Activated CD8-positive, alpha-beta memory T cell treated with anti-CD3 and anti-CD28 coated beads for 4 hours (primary cell): ENCODE data around the gene CDC45.
"Not testable (repeated sequence)": the region's sequence is repeated elsewhere in the genome, so short reads cannot be mapped to it uniquely, and the experiment has no call there.

ENCODE experiments used
- DNase-seq, 2 donors: peaks; one replicate each; pipeline ENCODE4 v3.0.0-alpha.2; 2020; ENCODE audit warnings: low read depth in 2 of 2

The CDC45 gene

DNA sequence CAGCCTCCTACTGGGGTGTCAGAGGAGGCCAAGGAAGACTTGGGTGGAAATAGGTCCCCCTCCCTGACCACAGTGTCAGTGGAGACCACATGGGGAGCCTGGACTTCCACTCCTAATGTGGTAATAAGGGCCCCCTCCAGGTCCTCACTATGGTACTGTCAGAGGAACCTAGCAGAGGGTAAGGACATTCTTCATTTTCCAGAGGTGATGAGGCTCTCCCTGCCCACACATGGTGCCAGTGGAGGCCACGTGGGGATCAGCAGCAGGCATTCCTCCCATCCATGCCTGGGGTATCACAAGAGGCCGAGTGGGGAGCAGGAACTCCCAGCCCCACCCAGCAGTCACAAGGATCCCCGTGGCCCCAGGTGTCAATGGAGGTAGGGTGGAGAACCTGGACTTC lies 51.0 kb downstream of the CDC45 start:
- DNase-seq: no peak

DNA sequence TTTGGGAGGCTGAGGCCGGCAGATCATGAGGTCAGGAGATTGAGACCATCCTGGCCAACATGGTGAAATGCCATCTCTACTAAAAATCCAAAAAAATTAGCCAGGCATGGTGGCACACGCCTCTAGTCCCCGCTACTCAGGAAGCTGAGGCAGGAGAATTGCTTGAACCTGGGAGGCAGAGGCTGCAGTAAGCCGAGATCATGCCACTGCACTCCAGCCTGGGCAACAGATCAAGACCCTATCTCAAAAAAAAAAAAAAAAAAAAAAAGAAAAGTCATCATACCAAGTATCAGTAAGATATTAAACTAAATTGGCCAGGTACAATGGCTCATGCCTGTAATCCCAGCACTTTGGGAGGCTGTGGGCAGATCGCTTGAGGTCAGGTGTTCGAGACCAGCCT lies 51.6 kb downstream of the CDC45 start:
- DNase-seq: not testable (repeated sequence)

DNA sequence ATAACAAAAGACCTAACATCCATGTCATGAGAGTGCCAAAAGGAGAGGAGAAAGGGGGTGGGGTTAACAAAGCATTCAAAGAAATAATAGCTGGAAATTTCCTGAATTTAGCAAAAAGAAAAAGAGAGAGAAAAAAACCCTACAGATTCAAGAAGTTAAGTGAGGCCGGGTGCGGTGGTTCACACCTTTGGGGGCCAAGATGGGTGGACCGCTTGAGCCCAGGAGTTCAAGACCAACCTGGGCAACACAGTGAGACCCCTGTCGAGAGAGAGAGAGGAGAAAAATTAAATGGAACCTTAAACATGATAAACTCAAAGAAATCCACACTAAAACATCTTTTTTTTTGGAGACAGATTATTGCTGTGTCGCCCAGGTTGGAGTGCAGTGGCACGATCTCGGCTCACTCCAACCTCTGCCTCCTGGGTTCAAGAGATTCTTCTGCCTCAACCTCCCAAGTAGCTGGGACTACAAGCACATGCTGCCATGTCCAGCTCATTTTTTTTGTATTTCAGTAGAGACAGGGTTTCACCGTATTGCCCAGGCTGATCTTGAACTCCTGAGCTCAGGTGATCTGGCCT lies 53.4 kb downstream of the CDC45 start:
- no peak for DNase-seq

DNA sequence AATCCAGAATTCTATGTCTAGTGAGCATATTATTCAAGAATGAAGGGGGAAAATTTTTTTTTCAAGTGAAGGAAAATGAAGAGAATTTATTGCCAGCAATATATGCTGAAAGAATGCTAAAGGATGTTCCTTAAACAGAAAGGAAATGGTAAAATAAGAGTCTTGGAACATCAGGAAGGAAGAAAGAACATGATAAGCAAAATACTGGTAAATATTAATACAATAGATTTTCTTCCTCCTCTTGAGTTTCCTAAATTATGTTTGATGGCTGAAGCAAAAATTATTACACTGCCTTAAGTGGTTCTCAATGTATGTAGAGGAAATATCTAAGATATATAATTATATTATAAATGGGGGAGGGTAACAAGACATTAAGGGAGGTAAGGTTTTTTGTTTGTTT lies 54.1 kb downstream of the CDC45 start:
- no peak for DNase-seq

DNA sequence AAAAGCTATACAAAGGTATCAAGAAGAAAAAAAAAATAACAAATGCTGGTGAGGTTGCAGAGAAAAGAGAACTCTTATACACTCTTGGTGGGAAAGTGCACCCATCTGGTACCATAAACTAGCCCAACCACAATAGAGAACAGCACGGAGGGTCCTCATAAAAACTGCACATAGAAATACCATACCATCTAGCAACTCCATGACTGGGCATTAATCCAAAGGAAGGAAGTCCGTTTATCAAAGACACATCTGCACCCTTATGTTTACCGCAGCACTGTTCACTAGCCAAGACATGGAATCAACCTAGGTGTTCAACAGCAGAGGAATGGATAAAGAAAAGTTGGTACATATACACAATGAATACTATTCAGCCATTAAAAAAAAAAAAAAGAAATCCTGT lies 55.3 kb downstream of the CDC45 start:
- no peak for DNase-seq

DNA sequence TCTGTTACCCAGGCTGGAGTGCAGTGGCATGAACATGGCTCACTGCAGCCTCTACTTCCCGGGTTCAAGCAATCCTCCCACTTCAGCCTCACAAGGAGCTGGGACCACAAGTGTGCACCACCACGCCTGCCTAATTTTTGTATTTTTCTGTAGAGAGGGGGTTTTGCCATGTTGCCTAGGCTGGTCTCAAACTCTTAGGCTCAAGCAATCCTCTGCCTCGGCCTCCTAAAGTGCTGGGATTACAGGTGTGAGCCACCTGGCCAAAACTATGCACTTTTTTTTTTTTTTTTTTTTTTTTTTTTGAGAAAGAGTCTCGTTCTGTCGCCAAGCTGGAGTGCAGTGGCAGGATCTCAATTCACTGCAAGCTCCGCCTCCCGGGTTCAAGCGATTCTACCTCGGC lies 56.8 kb downstream of the CDC45 start:
- no peak for DNase-seq

DNA sequence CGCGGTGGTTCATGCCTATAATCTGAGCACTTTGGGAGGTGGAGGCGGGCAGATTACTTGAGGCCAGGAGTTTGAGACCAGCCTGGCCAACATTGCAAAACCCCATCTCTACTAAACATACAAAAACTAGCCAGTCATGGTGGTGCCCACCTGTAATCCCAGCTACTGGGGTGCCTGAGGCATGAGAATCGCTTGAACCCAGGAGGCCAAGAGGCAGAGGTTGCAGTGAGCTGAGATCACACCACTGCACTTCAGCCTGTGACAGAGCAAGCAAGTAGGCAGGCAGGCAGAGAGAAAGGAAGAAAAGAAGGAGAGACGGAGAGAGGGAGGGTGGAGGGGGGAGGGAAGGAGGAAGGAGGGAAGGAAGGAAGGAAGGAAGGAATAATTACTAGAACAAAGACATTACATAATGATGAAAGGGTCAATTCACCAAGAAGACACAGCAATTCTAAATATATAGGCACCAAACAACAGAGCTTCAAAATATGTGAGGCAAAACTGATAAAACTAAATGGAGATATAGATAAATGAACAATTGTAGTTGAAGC lies 58.3 kb downstream of the CDC45 start:
- DNase-seq: no peak

DNA sequence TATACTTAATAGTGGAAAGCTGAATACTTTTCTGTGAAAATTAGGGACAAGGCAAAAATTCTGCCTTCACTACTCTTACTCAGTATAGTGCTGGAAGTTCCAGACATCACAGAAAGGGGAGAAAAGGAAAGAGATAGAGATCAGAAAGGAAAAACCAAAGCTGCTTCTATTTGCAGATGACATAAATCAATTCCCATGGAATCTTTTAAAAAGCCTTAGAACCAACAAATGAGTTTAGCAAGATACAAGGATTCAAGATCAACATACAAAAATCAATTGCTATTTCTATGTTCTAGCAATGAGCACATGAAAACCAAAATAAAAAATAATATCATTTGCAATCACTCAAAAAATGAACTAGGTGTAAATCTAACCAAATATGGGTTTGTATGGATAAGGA lies 60.7 kb downstream of the CDC45 start:
- DNase-seq: no peak

DNA sequence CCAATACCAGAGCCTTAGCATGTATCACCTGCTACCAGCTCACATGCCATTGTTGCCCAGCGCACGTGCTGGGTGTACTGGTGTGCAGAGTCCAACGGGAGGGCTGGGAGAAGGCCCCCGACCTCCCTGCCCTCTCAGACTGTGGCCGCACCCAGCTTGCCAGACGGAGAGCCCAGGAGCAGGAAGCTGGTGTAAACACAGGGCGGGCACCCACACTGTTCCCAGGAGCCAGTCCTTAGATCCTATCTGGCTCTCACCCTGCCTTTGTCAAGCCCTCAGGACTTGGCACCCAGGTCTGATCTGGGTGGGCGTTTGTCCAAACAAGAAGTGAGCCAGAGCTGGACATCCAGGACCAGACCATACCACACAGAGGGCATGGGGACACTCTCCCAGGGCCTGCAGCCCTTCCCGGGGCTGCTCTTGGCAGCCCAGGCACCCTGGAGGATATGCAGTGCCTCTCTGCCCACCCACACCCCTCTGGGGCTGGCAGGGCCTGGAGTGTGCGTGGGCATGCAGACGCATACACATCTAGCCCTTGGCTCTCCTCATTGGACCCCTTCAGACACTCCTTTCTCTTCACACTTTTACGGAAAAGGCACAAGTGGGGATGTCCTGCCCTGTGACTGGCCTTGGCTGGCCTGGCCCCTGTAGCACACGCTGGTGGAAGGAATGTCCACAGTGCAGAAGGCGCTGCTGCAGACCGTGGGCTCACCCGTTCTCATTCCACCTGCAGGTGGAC lies 64.4 kb downstream of the CDC45 start:
- DNase-seq: no peak

DNA sequence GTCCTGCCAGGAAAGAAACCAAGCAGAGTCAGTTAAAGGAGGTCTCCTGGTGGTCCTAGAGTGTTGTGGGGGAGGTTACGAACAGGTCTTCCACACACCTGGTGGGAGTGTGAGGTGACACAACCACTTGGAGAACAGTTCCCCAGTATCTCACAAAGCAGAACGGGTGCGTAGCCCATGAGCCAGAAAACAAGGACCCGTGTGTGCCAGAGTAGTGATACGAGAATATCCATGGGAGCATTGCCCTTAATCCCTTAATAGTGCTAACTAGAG lies 66.2 kb downstream of the CDC45 start:
- DNase-seq: no peak

DNA sequence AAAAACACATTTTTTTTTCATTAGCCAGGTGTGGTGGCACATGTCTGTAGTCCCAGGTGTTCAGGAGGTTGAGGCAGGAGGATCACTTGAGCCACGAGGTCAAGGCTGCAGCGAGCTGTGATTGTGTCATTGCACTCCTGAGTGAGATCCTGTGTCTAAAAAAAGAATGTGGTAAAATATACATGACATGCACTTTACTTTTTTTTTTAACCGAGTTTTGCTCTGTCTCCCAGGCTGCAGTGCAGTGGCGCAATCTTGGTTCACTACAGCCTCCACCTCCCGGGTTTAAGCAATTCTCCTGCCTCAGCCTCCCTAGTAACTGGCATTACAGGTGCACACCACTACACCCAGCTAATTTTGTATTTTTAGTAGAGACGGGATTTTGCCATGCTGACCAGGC lies 67.0 kb downstream of the CDC45 start:
- DNase-seq: no peak

DNA sequence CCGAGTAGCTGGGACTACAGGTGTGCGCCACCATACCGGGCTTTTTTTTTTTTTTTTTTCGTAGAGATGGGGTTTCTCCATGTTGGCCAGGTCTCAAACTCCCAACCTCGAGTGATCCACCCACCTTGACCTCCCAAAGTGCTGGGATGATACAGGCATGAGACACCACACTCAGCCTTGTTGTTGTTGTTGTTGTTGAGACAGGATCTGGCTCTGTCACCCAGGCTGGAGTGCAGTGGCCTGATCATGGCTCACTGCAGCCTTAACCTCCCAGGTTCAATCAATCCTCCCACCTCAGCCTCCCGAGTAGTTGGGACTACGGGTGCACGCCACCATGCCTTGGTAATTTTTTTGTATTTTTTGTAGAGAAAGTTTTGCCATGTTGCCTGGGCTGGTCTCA lies 67.9 kb downstream of the CDC45 start:
- no peak for DNase-seq

DNA sequence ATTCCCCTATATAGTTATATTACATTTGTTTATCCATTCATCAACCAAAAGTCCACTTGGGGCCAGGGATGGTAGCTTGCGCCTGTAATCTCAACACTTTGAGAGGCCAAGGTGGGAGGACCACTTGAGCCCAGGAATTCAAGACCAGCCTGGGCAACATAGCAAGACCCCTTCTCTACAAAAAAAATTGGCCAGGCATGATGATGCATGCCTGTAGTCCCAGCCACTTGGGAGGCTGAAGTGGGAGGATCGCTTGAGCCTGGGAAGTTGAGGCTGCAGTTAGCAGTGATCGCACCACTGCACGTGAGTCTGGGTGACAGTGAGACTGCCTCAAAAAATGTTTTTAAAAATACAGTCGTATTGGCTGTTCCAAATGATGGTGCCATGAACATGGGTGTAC lies 68.7 kb downstream of the CDC45 start:
- DNase-seq: not testable (repeated sequence)

DNA sequence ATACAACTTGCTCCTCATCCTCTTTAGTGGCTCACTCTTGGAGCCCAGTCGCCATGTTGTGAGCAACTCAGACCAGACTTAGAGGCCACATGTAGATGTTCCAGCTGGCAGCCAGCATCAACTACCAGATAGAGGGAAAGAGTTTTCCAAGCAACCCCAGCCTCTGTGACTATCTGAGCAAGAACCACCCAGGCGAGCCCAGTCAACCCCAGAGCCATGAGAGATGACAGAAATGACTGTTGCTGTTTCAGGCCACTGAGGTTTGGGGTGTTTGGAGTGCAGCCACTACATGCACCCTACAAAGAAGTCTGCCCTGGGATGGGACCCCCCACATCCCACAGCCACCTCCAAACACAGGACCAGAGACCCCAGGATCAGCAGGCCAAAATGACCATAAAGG lies 69.2 kb downstream of the CDC45 start:
- no peak for DNase-seq

DNA sequence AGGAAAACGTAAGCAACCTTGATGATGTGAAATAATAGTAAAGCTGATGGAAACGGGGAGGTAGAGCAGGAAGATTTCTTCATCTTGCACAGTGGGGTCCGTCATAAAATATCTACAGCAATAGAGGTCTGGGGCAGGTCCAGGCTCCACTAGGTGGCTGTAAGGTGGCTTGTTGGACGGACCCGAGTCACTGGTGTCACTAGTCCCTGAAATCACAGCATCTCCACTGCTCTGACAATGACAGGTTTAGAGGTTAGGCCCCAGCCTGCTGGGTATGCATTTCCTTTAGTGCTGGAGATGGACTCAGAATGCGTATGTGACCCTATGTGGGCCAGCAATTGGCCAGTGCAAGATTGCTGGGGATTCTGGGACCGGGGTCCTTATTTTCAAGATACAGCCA lies 69.7 kb downstream of the CDC45 start:
- DNase-seq: no peak

DNA sequence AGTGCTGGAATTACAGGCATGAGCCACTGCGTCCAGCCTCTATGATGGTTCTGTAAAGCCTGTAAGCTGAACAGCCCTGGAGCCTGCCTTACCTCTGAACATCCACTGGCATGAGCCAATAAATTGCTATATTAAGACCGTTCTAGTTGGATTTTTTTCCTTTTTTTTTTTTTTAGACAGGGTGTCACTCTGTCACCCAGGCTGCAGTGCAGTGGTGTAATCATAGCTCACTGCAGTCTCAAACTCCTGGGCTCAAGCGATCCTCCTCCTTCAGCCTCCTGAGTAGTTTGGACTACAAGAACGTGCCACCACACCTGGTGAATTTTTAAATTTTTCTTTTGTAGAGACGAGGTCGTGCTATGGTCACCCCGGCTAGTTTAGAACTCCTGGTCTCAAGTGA lies 70.7 kb downstream of the CDC45 start:
- no peak for DNase-seq

DNA sequence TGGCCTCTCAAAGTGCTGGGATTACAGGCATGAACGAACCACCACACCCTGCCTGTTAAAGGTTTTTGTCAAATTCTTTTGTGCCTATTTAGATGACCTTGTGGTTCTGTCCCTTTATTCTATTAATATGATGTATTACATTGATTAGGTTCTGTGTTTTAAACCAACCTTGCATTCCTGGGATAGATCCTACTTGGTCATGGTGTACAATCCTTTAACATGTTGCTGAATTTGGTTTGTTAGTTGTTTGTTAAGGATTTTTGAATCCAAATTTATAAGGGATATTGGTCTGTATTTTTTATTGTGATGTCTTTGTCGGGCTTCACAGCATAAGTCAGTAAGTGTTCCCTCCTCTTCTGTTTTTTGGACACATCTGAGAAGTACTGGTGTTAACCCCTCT lies 73.5 kb downstream of the CDC45 start:
- no peak for DNase-seq

DNA sequence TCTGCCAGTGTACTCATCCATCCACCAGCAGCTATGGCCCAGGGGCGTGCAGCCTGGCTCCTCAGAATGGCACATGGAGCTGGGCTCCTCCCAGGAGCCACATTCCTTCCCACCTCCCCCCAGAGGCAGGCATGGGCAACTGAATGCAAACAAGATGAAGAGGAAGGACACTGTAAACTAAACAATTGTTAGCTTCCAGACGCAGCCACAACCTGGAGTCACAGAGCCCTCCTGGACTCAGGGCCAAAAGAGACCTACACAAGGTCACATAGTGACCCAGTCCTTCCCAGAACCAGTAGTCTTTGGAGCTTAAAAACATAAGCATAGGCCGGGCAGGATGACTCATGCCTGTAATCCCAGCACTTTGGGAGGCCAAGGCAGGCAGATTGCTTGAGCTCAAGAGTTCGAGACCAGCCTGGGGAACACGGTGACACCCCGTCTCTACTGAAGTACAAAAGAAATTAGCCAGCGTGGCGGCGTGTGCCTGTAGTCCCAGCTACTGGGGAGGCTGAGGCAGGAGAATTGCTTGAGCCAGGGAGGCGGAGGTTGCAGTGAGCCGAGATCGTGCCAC lies 75.2 kb downstream of the CDC45 start:
- no peak for DNase-seq

DNA sequence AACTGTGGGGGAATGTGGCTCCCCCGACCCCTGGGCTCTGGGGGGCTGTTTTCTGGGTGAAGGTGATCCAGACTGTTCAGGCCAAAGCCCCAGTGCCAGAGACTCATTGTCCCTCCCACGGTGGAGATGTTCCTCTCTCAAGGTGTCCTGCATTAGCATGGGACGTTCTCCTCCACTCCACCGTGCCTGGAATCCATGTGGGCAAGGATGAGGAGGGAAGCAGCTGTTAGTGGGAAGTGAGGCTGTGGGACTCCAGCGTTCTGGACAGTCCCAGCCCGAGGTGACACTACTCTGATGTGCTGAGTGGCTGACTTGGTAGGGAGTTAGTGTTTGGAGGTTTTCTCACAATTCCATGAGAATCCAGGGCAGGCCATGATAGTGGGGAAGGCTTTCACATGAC lies 75.9 kb downstream of the CDC45 start:
- no peak for DNase-seq

DNA sequence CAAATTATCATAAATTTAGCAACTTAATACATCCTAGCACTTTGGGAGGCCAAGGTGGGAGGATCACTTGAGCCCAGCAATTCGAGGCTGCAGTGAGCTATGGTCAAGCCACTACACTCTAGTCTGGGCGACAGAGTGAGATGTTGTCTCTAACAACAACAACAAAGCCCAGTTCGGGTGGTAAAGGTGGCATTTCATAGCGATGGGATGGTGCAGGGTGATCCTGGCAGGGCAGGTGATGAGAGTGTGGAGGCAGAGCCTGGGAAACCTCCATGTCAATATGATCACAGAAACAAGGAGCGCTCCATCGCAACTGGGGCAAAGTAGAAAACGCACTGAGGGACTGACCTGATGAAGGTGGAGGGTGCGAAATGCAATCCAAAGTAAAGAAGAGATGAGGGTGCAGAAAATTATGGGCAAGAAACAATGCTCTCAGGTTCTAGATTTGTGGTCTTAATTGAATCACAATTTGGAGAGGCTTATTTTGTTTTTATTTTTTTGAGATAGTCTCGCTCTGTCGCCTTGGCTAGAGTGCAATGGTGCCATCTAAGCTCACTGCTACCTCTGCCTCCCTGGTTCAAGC lies 77.3 kb downstream of the CDC45 start:
- DNase-seq: no peak

DNA sequence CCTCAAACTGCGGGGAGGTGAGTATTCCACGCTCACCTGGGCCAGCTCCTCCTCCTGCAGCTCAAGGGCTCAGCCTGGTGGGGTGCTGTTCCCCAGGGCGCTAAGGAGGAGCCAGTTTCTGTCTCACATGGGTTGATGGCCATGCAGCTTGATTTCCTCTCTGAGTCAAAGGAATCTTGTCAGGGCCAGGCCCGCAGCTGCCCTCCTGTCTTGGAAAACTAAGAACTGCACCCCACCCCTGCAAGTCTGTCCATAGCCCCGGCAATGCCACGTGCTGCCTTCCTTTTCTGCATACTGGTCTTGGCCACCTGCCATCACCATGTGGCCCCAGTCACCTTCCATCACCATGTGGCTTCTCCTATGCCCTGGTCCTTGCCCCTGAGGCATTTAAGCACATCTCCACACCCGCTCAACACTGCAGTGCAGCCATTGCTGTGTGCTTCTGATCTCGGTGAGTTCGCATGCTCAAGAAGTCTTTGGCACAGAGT lies 79.6 kb downstream of the CDC45 start:
- DNase-seq: no peak

DNA sequence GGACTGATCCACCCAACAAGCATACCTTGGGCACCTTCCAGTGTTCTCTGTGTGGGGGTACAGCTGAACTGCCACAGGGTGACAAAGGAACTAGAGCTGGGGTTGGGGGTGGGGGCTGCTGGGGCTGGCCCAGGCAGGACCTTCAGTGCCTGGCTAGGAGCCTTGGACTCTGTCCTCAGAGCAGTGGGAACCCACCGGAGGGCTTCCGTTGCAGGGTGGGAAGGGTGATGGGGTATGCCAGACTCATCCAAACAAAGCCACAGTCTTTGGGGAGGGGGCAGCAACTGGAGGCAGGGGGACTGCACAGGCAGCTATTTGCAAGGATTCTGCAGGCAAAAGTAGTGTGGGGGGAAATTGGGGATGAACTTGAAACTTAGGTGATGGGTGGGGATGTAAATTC lies 80.2 kb downstream of the CDC45 start:
- DNase-seq: no peak
